ENCODE measurements around the gene ZC3H10.
"Not testable (repeated sequence)": the region's sequence is repeated elsewhere in the genome, so short reads cannot be mapped to it uniquely, and the experiment has no call there.

ZC3H10 gene, protein sequence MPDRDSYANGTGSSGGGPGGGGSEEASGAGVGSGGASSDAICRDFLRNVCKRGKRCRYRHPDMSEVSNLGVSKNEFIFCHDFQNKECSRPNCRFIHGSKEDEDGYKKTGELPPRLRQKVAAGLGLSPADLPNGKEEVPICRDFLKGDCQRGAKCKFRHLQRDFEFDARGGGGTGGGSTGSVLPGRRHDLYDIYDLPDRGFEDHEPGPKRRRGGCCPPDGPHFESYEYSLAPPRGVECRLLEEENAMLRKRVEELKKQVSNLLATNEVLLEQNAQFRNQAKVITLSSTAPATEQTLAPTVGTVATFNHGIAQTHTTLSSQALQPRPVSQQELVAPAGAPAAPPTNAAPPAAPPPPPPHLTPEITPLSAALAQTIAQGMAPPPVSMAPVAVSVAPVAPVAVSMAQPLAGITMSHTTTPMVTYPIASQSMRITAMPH

DNA sequence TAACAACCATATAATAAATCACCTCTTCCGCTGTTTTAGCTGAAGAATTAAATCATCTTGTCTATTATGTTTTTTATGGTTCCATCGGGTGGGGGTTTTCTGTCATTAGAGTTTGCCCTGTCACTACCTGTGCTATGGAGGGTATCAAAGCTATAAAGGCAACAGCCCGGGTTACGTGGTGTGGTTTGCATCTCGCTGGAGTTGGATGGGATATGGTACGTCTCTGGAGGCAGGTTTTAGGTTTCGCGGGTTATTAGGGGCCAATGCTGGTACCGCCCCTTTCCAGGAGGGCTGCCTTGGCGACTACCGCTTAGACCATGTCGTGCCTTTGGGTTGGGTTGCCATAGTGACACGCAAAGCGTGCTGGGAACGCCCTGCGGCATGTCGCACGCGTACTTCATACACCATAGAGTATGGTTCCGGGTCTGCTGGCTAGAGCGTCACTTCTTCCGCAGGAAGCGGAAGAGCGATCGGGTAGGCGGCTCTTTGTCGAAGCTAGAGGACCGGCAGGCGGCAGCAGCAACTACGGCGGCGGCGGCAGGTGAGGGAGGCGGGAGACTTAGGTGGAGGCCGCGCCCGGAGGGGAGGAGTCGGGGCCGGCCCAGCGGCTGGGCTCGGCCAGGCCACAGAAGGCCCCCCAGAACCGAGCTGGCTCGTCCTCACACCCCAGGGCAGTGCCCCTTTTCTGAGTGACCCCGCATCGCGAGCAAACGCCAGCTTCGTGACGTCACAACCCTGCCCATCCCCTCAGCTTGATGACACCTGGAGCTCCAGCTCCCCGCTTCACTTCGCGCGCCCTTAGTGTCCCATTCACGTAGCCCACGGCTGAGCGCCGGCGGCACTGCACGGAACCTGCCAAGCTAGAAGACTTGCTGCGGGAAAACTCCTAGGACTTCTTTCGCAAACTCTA lies at the start of gene ZC3H10:
Gene ZC3H10 (plus strand): TSS at position 489 of the 910 bp plus-strand sequence. CDS start 2,297 bp downstream, outside the sequence.
- DNase-seq = peak; percentile 99

DNA sequence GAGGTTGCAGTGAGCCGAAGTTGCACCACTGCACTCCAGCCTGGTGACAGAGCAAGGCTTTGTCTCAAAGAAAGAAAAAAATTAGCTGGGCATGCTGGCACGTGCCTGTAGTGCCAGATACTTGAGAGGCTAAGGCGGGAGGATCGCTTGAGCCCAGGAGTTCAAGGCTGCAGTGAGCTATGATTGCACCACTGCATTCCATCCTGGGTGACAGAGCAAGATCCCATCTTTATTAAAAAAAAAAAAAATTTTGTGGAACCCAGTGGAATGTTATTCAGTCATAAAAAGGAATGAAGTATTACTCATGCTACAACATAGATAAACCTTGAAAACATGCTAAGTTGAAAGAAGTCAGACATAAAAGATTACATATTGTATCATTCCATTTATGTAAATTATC lies 46.4 kb upstream of the ZC3H10 start:
- no peak for DNase-seq

DNA sequence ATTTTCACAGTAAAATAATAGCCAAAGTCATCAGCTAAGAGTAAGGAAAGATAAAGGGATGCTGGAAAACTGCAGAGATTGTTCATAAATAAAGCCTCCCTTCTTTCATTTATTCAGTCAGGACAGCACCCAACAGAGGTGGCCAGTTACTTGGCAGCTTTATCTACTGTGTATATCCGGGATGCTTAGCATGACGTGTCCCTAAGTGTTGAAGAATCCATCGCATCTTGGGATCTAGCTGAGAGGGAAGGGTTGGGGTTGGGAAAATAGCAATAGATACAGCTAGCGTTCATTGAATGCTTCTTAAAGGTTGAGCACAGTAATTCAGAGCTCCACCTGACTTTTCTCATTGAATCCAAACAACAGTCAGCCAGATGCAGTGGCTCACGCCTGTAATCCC lies 43.7 kb upstream of the ZC3H10 start:
- DNase-seq = no peak

DNA sequence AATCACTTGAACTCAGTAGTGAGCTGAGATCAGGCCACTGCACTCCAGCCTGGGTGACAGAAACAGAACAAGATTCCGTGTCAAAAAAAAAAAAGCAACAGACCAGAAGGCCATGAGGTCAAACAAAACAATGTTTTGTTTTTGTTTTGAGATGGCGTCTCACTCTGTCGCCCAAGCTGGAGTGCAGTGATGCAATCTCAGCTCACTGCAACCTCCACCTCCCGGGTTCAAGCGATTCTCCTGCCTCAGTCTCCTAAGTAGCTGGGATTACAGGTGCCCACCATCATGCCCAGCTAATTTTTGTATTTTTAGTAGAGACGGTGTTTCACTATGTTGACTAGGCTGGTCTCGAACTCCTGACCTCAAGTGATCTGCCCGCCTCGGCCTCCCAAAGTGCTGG lies 40.1 kb upstream of the ZC3H10 start:
- not testable (repeated sequence) for DNase-seq

DNA sequence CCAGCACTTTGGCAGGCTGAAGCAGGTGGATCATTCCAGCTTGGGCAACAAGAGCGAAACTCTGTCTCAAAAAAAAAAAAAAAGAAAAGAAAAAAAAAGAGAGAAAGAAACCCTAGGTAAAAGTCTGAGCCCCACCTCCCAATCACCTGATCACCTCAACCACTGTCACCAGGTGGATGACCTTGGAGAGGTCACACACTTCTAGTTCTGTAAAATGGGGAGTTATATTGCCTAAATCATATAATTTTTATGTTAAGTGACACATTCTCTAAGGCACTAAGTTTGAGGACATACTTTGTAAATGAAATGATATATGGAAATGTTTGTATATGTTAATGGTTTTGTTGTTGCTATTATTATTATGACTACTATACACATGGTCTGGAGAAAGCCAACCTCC lies 39.6 kb upstream of the ZC3H10 start:
- no peak for DNase-seq

DNA sequence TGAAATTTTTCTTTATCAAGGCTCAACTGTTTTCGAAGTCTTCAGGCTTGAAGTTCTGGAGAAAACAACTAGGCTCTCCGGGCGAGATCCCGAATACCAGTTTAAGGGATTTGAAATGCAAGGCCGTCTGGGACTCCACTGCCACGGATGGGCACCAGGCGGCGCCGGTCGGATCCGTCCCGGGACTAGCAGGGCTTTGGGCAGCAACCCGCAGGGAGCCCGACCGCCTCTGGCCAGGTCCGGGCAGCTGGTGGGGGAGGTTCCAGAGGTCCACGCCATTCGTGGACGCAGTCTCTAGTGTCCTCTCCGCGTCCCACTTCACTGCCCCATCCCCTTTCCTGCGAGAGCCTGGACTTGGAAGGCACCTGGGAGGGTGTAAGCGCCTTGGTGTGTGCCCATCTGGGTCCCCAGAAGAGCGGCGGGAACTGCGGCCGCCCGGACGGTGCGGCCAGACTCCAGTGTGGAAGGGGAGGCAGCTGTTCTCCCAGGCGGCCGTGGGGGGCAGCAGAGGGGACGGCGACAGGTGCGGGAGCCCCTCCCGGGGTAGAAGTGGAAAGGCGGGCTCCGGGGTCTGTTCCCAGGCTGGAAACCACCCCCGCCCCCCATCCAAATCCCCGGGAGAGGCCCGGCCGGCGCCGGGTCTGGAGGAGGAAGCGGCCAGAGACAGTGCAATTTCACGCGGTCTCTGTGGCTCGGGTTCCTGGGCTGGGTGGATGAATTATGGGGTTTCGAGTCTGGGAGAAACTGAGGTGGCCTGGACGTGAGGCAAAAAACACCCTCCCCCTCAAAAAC lies 38.9 kb upstream of the ZC3H10 start:
- peak; percentile 32 for DNase-seq

DNA sequence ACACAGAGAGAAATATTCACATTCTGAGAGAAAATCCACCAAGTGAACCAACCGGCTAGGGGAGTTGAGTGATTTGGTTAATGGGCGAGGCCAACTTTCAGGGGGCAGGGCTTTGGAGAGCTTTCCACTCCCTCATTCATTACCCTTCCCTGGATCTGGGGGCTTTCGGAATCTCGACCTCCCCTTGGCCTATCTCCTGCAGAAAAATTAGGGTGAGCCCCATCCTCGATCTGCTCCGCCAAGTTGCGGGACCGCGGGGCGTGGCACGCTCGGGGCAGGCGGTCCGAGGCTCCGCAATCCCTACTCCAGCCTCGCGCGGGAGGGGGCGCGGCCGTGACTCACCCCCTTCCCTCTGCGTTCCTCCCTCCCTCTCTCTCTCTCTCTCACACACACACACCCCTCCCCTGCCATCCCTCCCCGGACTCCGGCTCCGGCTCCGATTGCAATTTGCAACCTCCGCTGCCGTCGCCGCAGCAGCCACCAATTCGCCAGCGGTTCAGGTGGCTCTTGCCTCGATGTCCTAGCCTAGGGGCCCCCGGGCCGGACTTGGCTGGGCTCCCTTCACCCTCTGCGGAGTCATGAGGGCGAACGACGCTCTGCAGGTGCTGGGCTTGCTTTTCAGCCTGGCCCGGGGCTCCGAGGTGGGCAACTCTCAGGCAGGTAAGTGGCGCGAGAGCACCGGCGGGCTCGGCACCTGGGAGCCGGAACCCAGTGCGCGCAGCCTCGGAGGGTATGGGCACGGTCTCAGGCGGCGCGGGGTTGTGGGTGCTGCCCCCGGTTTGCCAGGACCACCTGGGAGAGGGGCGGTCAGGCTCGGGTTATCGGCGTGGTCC lies 38.1 kb upstream of the ZC3H10 start, which contains the start of gene ERBB3:
Gene ERBB3 (plus strand): TSS at position 443 of the 833 bp plus-strand sequence. CDS start 136 bp downstream, at position 579.
- DNase-seq = peak; percentile 24

DNA sequence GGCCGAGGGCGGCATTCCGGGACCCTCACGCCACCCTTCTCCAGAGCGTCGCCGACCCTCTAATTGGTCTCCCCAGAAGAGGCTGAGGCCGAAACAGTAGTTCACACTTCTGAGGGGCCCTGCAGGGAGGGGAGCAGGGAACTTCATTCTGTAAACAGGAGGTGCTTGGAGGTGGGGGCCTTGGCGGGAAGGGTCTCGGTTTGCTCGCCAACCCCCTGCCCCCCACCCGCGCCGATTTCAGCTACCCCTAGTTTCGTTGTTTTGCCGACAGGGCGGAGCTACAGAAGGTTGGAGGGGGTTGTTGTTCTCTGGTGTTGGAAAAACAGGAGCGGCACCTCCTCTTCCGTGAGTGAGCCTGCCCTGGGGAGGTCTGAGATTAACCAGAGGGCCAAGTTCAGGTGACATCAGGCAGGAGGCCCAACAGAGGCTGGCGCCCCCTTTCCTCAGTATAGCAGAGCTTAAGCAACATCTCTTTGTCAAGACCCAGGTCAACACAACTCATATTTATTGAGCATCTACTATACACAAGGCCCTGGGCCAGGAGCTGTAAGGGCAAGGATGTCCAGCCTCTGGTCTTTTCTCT lies 37.4 kb upstream of the ZC3H10 start:
- DNase-seq = no peak

DNA sequence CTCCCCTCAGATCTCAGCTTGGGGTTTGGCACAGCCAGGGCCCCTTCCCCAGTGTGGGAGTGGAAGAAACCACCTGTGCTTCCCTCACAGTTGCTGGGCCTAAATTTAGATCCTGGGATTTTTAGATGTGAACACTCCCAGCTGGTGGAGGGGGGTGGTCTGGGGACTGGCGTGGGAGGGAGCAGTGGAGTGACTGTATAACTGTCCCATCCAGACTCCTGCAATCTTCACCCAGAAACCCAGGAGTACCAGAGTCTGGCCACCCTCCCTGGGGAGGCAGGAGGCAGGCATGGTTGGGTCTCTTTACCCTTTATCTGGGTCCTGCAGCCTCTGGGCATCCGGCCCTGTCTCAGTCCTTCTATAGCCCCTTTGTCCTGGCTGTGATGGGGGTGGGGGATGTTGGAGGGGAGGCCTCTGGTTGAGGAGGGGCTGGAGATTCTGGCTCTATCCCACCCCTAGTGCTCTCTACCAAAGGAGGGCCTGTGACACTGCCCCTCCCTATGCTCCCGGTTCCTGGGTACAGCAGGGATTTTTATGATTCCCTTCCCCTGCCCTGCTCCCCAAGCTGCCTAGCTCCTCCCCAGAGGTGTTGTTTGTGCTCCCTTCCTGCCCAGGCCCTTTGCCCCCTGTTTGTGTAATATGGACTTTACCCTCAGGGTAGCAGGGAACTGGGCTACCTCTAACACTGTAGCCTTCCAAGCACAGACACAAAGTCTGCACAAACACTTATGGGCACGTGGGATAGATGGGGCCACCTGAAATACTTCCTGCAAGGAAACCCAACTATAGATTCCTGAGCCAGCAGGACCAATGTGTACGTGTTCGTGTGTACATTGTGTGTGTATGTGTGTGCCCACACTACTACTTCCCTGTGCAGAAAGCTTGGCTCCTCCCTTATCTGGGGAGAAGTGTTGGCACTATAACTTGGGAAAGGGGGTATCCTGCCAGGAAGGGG lies 36.4 kb upstream of the ZC3H10 start:
- DNase-seq = no peak

DNA sequence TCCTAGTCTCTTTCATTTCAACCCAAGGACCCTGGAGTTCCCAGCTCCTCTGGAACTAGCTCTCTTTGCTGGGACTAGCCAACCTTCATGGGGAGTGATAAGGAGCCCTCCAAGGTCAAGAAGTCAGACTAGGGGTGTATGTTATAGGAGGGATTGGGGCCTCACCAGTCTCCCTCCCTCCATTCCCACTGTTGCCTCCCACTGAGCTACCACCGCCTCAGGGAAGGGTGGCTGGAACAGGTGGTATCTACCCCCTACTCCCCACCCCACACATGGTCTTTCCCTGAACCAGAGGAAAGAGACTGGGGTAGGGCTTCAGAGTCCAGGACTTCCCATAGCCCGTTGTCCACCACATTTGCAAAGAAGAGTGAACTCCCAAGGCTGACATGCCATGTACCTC lies 35.7 kb upstream of the ZC3H10 start:
- no peak for DNase-seq

DNA sequence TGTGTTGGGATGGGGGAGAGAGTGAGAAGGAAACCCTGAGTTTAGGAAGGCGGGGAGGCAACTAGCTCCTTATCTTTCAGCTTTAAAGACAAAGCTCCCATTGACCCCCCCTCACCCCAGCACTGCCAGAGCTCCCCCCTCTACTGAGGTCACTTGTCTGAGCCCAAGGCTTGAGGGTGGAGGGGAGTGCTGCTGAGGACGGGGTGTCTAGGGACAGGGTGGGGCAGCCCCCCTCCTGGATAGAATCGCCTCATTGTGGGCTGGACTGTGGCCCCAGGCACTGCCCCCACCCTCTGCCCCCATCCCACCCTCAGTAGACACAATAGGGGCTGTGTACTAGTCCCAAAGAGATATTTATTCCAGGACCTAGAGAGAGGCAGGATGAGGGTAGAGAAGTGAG lies 35.1 kb upstream of the ZC3H10 start:
- DNase-seq = no peak

DNA sequence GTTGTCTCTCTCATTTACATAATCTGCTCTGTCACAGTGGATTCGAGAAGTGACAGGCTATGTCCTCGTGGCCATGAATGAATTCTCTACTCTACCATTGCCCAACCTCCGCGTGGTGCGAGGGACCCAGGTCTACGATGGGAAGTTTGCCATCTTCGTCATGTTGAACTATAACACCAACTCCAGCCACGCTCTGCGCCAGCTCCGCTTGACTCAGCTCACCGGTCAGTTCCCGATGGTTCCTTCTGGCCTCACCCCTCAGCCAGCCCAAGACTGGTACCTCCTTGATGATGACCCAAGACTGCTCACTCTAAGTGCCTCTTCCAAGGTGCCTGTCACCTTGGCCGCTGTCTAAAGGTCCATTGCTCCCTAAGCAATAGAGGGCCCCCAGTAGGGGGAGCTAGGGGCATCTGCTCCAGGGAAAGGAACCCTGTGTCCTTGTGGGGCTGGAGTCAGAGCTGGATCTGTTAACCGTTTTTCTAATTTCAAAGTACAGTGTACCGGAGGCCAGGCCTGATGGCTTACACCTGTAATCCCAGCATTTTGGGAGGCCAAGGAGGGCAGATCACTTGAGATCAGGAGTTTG lies 33.0 kb upstream of the ZC3H10 start:
- no peak for DNase-seq

DNA sequence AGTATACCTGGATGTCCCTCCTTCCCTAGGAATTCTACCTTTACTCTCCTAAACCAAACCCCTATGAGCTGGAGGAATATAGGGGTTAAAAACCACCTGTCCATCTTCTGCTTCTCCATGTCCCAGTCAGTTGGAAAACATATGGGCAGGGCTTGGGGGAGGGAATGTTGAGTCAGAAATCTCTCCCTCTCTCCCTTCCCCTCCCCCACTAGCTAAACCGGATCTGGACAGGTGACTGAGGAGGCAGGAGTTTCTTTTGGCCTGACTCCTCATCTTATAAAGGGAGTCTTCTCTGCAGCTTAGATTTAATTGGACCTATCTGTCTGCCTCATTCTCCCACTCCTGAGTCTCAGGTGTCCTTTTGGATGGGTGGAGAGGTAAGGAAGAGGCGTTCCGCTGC lies 32.0 kb upstream of the ZC3H10 start:
- DNase-seq = no peak

DNA sequence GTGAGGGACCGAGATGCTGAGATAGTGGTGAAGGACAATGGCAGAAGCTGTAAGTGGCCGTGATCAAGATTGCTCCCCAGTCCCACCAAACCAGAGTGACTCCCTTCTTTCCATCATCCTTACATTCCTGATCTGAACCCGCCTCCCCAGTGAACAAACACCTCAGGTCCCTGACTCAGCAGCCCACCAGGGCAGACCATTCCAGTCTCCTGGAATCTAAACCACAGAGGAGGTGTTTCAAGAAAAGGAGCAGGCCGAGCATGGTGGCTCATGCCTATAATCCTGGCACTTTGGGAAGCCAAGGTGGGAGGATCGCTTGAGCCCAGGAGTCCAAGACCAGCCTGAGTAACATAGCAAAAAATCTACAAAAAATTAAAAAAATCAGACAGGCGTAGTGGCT lies 31.5 kb upstream of the ZC3H10 start:
- no peak for DNase-seq

DNA sequence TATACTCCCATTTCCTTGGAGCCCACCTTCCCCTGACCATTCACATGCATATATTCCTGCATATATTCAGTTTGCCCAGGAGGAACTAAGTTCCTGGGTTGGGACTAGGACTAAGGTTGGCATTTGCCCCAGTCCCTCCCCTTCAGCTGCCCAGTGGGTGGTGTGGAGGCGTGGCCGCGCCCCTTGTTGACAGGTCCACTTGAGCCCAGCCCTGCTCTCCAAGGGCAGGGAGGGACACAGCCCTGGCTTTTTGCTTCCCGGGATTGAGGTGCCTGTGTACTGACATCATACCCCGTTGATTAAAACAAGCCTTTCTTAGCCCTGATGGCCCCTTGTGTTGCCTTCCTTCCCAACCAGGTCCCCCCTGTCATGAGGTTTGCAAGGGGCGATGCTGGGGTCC lies 30.8 kb upstream of the ZC3H10 start:
- no peak for DNase-seq

DNA sequence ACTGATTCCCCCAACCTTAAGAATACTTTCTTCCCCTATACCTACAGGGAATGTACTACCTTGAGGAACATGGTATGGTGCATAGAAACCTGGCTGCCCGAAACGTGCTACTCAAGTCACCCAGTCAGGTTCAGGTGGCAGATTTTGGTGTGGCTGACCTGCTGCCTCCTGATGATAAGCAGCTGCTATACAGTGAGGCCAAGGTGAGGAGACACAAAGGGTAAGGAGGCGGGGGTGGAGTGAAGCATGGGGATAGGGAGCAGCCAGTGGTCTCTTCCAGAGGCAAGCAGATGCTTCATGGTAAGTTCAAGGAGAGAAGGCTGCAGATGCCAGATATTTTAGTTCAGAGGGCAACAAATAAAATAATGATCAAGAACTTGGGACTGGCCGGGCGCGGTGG lies 20.3 kb upstream of the ZC3H10 start:
- DNase-seq = no peak

DNA sequence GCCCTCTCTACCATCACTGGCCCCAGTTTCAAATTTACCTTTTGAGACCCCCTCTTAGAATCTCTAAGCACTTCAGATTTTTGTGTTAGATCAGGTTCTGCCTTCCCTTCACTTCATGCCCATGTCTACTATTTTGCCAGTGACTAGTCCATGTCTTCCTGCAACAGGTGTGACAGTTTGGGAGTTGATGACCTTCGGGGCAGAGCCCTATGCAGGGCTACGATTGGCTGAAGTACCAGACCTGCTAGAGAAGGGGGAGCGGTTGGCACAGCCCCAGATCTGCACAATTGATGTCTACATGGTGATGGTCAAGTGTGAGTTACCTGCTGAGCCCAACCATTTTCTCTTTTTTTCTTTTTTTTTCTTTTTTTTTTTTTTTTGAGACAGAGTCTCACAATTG lies 19.5 kb upstream of the ZC3H10 start:
- DNase-seq = no peak

DNA sequence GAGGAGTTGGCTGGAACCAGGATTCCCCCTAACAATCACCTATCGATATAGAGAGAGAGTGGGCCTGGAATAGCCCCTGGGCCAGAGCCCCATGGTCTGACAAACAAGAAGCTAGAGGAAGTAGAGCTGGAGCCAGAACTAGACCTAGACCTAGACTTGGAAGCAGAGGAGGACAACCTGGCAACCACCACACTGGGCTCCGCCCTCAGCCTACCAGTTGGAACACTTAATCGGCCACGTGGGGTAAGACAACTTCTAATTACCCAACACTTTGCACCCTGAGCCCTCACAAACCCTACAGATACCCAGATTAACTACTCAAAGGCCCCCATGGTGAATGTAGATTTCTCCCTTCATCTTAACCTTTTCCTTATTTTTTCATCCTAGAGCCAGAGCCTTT lies 18.3 kb upstream of the ZC3H10 start:
- no peak for DNase-seq

DNA sequence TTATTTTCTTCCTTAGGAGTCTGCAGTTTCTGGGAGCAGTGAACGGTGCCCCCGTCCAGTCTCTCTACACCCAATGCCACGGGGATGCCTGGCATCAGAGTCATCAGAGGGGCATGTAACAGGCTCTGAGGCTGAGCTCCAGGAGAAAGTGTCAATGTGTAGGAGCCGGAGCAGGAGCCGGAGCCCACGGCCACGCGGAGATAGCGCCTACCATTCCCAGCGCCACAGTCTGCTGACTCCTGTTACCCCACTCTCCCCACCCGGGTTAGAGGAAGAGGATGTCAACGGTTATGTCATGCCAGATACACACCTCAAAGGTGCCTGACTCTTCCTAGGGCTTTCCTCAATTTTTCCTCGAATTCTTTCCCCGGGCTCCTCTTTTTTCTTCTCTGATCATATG lies 17.0 kb upstream of the ZC3H10 start:
- no peak for DNase-seq

DNA sequence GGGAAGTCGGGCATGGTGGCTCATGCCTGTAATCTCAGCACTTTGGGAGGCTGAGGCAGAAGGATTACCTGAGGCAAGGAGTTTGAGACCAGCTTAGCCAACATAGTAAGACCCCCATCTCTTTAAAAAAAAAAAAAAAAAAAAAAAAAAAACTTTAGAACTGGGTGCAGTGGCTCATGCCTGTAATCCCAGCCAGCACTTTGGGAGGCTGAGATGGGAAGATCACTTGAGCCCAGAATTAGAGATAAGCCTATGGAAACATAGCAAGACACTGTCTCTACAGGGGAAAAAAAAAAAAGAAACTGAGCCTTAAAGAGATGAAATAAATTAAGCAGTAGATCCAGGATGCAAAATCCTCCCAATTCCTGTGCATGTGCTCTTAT lies 15.4 kb upstream of the ZC3H10 start:
- DNase-seq = no peak

Measured in NCI-H446 treated with DMSO at 0.1 percent for 48 hours (cell line).